Measurements from ENCODE around the gene ENPP1. TPM values are rescaled to one million over a fixed set of nuclear protein-coding genes. Genes with fewer than 3 reads are reported as not detected.

Gene ENPP1
- total RNA-seq, 1 donor from 2014 or later = 4.5 TPM

DNA sequence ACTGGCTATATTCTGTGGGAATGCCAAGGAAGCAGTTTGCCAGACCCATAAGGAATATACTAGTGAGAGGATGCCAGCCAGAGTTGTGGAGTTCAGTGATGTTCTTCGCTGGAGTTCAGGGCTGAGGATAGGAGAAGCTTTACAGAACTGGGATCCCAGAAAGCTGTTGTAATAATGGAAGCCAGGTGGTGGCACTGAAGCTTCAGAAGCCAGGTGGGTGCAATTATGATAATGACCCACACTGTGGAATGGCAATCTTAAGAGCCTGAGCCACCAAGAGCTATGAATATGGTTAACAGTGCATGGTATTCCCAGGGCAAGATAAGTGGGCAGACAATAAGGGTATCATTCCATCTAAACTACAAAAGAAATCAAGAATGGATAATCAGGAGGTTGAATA lies 25.1 kb upstream of the ENPP1 start:
- Histone ChIP-seq H3K36me3 (no peaks in the 10 kb centered on the region), H3K9me3 (no peaks in the 10 kb centered on the region), H3K27me3 (no peaks in the 10 kb centered on the region), H3K4me3 (no peak overlapping the region), H3K27ac (no peak overlapping the region), H3K4me1 (peaks cover 2 to 8% of the 10 kb centered on the region in 2 donors)
- intact Hi-C loops (cut with DNase I) = loop anchor here (5.0 kb wide), 1 partner anchor 125 kb away; no protein-coding TSS in a partner anchor
- TF ChIP-seq, protein P1, sequence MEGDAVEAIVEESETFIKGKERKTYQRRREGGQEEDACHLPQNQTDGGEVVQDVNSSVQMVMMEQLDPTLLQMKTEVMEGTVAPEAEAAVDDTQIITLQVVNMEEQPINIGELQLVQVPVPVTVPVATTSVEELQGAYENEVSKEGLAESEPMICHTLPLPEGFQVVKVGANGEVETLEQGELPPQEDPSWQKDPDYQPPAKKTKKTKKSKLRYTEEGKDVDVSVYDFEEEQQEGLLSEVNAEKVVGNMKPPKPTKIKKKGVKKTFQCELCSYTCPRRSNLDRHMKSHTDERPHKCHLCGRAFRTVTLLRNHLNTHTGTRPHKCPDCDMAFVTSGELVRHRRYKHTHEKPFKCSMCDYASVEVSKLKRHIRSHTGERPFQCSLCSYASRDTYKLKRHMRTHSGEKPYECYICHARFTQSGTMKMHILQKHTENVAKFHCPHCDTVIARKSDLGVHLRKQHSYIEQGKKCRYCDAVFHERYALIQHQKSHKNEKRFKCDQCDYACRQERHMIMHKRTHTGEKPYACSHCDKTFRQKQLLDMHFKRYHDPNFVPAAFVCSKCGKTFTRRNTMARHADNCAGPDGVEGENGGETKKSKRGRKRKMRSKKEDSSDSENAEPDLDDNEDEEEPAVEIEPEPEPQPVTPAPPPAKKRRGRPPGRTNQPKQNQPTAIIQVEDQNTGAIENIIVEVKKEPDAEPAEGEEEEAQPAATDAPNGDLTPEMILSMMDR (IDR thresholded peaks at IDR 0.05) = no peak
- no peak for DNase-seq (ENCODE audit: low spot score in 2 of 2)

DNA sequence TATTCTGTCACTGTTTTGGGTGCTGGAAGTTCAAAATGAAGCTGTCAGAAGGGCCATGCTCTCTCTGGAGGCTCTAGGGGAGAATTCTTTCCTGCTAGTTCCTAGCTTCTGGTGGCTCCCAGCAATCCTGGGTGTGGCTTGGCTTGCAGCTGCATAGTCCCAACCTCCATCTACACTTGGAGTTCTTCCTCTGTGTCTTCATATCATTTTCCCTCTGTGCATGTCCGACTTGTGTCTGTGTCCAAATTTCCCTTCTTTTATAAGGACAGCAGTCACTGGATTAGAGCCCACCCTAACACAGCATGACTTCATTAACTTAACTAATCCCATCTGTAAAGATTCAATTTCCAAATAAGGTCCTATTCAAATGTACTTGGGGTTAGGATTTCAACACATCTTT lies 23.3 kb upstream of the ENPP1 start:
- no peaks in the 10 kb centered on the region for H3K9me3 ChIP-seq
- intact Hi-C loops (cut with DNase I) = loop anchor here (5.0 kb wide), 1 partner anchor 123 kb away; no protein-coding TSS in a partner anchor
- H3K4me3 ChIP-seq = no peak overlapping the region
- no peak for DNase-seq (ENCODE audit: low spot score in 2 of 2)
- peaks cover 0 to 5% of the 10 kb centered on the region in 2 donors for H3K4me1 ChIP-seq
- no peaks in the 10 kb centered on the region for H3K36me3 ChIP-seq
- TF ChIP-seq, protein P1 (IDR thresholded peaks at IDR 0.05) = no peak
- no peaks in the 10 kb centered on the region for H3K27me3 ChIP-seq
- H3K27ac ChIP-seq = no peak overlapping the region

DNA sequence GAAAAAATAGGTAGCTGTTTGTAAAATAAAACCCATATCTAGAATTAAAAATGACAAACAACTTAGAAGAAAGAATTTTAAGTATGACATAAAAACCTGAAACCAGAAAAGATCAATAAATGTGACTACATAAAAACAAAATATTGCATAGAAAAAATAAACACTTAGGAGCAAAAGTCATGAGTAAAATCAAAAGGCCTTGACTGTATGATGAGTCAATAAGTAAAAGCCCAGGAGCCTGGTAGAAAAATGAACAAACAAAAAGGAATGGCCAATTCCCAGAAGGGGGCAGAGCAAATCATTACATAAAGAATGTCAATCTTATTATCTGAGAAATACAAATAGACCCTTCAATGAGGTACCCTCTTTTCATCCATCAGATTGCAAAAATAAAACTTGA lies 20.7 kb upstream of the ENPP1 start:
- peaks cover 0 to 5% of the 10 kb centered on the region in 2 donors for H3K4me1 ChIP-seq
- no peak for DNase-seq (ENCODE audit: low spot score in 2 of 2)
- no peaks in the 10 kb centered on the region for H3K36me3 ChIP-seq
- TF ChIP-seq, protein P1 (IDR thresholded peaks at IDR 0.05) = no peak
- intact Hi-C loops (cut with DNase I) = loop anchor here (5.0 kb wide), 2 partner anchors 35 to 90 kb away; no protein-coding TSS in a partner anchor
- H3K9me3 ChIP-seq = no peaks in the 10 kb centered on the region
- H3K27me3 ChIP-seq = no peaks in the 10 kb centered on the region
- no peak overlapping the region for H3K4me3 ChIP-seq
- no peak overlapping the region for H3K27ac ChIP-seq

DNA sequence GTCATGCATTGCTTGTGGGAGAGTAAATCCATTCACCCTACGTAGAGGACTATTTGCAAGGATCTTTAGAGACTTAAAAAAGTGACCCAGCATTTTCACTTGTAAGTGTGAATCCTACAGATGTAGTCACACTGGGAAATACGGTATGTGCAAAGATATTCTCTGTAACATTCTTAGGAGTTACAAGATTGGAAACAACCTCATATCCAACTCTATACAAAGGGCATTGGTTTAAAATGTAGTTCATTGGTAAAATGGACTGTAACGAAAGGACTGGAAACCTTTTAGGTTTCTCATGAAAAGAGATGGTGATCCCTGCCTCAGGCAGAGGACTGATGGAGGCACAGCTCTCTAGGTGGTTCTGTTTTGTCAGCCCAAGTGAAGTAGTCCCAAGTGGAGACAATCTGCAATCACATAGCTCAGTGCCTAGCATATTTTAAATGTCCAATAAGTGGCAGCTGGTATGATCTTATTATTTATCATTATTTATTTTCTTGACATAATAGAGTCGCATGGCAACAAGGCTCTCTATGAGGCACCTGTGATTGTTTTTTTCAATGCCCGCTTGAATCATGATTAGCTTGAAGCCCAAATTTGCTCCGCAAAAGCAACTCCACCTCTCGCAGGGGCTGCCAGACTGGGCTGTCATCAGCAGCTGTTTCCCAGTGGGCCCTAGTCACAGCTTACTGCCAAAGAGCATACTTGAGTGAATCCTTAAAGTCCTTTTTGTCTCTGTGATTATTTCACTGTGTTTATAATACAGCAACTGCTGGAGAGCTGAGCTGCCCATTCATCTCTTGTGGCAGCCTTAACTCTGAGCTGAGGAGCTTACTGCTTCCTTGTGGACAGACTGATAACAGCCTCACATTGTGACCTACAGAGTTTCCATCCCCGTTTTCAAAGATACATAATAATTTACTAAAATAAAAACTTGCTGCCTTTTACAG lies 19.8 kb upstream of the ENPP1 start:
- Histone ChIP-seq H3K9me3 (no peaks in the 10 kb centered on the region), H3K27me3 (no peaks in the 10 kb centered on the region), H3K27ac (no peak overlapping the region), H3K4me1 (peaks cover 0 to 5% of the 10 kb centered on the region in 2 donors), H3K4me3 (no peak overlapping the region), H3K36me3 (no peaks in the 10 kb centered on the region)
- intact Hi-C loops (cut with DNase I) = loop anchor here (5.0 kb wide), 2 partner anchors 36 to 91 kb away; no protein-coding TSS in a partner anchor
- TF ChIP-seq, protein P1 (IDR thresholded peaks at IDR 0.05) = peak; percentile 25 to 57 (median 31)
- DNase-seq (ENCODE audit: low spot score in 2 of 2) = no peak

DNA sequence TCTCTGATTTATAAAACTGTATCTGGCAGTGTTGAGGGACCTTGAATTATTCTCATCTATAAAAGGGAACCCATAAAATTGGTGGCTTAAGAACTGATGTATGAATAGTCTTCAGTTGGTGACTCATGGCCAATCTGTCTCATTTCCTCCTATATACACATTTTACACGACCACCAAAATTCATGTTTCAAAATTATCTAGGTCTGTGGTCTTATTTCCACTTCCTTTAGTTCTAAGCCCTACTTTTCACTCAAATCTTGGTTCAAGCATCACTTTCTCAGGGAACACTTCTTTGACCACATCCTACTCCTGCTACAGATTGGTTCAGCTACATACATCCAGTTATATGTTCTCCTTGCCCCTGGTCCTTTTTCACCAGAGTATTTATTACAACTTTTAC lies 18.6 kb upstream of the ENPP1 start:
- Histone ChIP-seq H3K9me3 (no peaks in the 10 kb centered on the region), H3K4me1 (peaks cover 0 to 5% of the 10 kb centered on the region in 2 donors), H3K27me3 (no peaks in the 10 kb centered on the region), H3K4me3 (no peak overlapping the region), H3K27ac (no peak overlapping the region), H3K36me3 (no peaks in the 10 kb centered on the region)
- intact Hi-C loops (cut with DNase I) = loop anchor here (5.0 kb wide), 2 partner anchors 37 to 92 kb away; no protein-coding TSS in a partner anchor
- no peak for DNase-seq (ENCODE audit: low spot score in 2 of 2)
- TF ChIP-seq, protein P1 (IDR thresholded peaks at IDR 0.05) = no peak

Data from ascending aorta (tissue), 2 donors.